ENCODE data around the gene TIPRL.

GRCh38 chr1:168234846-168235547 lies 56.2 kb downstream of the TIPRL start:
- peak; percentile 10 to 52 (median 44) for TF ChIP-seq CTCF (IDR thresholded peaks at IDR 0.05)
- no peak for TF ChIP-seq POLR2A (IDR thresholded peaks at IDR 0.05)
